ENCODE data around the gene TMEM179B. TPM values are rescaled to one million over a fixed set of nuclear protein-coding genes. Genes with fewer than 3 reads are reported as not detected.

TMEM179B gene
- total and polyA plus RNA-seq, 2 of the 13 experiments (the other 11 are each of a cell fraction or from before 2014, with no cell fraction given), result 24.8 to 25.7 TPM

GRCh38 chr11:62791501-62792201 is 4.4 kb downstream of the TMEM179B start, which contains the start of gene TMEM223 (continued):
- no peak for TF ChIP-seq ZNF512B (CRISPR knock-in tag; IDR thresholded peaks at IDR 0.05; ENCODE audit: borderline replicate concordance)
- no peak for TF ChIP-seq MLLT10 (CRISPR knock-in tag; IDR thresholded peaks at IDR 0.05)
- no peak for TF ChIP-seq IRX3 (CRISPR knock-in tag; IDR thresholded peaks at IDR 0.05; ENCODE audit: borderline replicate concordance, low read depth)
- TF ChIP-seq ZNF414 (CRISPR knock-in tag; IDR thresholded peaks at IDR 0.05), result peak; percentile 90
- TF ChIP-seq, protein P1, sequence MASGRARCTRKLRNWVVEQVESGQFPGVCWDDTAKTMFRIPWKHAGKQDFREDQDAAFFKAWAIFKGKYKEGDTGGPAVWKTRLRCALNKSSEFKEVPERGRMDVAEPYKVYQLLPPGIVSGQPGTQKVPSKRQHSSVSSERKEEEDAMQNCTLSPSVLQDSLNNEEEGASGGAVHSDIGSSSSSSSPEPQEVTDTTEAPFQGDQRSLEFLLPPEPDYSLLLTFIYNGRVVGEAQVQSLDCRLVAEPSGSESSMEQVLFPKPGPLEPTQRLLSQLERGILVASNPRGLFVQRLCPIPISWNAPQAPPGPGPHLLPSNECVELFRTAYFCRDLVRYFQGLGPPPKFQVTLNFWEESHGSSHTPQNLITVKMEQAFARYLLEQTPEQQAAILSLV (CRISPR knock-in tag; IDR thresholded peaks at IDR 0.05; ENCODE audit: borderline replicate concordance), result peak; percentile 95; the same call in 1 of the 2 replicates
- TF ChIP-seq, protein P2, sequence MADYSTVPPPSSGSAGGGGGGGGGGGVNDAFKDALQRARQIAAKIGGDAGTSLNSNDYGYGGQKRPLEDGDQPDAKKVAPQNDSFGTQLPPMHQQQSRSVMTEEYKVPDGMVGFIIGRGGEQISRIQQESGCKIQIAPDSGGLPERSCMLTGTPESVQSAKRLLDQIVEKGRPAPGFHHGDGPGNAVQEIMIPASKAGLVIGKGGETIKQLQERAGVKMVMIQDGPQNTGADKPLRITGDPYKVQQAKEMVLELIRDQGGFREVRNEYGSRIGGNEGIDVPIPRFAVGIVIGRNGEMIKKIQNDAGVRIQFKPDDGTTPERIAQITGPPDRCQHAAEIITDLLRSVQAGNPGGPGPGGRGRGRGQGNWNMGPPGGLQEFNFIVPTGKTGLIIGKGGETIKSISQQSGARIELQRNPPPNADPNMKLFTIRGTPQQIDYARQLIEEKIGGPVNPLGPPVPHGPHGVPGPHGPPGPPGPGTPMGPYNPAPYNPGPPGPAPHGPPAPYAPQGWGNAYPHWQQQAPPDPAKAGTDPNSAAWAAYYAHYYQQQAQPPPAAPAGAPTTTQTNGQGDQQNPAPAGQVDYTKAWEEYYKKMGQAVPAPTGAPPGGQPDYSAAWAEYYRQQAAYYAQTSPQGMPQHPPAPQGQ (CRISPR knock-in tag; IDR thresholded peaks at IDR 0.05; ENCODE audit: borderline replicate concordance), result peak; percentile 91; the same call in 1 of the 2 replicates
- TF ChIP-seq NKX3-1 (CRISPR knock-in tag; IDR thresholded peaks at IDR 0.05), result no peak
- no peak for TF ChIP-seq ATRX (CRISPR knock-in tag; IDR thresholded peaks at IDR 0.05; ENCODE audit: borderline replicate concordance)
- no peak for TF ChIP-seq DBP (CRISPR knock-in tag; IDR thresholded peaks at IDR 0.05; ENCODE audit: not compliant biosample characterization)
- TF ChIP-seq ZNF260 (CRISPR knock-in tag; IDR thresholded peaks at IDR 0.05; ENCODE audit: borderline replicate concordance, low read depth), result no peak
- peak; percentile 92 for TF ChIP-seq RBM39 (IDR thresholded peaks at IDR 0.05; ENCODE audit: low read depth, low read length, poor library complexity, severe bottlenecking)
- peak; percentile 51; the same call in 1 of the 2 replicates for TF ChIP-seq ZKSCAN8 (CRISPR knock-in tag; IDR thresholded peaks at IDR 0.05; ENCODE audit: borderline replicate concordance)
- peak; percentile 52; the same call in 1 of the 2 replicates for TF ChIP-seq ZBTB38 (CRISPR knock-in tag; IDR thresholded peaks at IDR 0.05)
- TF ChIP-seq ZNF234 (CRISPR knock-in tag; conservative IDR thresholded peaks at IDR 0.05), result 0 out of 2 replicates have a peak, but pooled peaks have one; percentile 69
- no peak for TF ChIP-seq PRDM4 (CRISPR knock-in tag; IDR thresholded peaks at IDR 0.05; ENCODE audit: borderline replicate concordance)
- TF ChIP-seq FLYWCH1 (CRISPR knock-in tag; IDR thresholded peaks at IDR 0.05), result no peak
- TF ChIP-seq JUND (CRISPR knock-in tag; IDR thresholded peaks at IDR 0.05), result no peak
- no peak for TF ChIP-seq ZBTB3 (CRISPR knock-in tag; IDR thresholded peaks at IDR 0.05; ENCODE audit: borderline replicate concordance, low read depth)
